Stimulated activated memory B cell treated with anti-CD40 and anti-IgM and Interleukin-4, amounts not matched to agents 10 μg/mL and 1 μg/mL and 100 μg/mL, for 72 hours (primary cell): ENCODE data around the gene NCOA1.

ENCODE experiments used
- ATAC-seq: fragments of 150-1000 bp; cut with Tn5 transposase; 2 replicates; pipeline ENCODE4 v1.10.0; 2021
- H3K27ac Mint-ChIP-seq: one replicate; pipeline ENCODE4 v1.8.0; 2022; ENCODE audit warnings: mild to moderate bottlenecking, mixed read lengths
- H3K27me3 Mint-ChIP-seq: one replicate; pipeline ENCODE4 v1.8.0; 2022; ENCODE audit warnings: mixed read lengths
- H3K36me3 Mint-ChIP-seq: one replicate; pipeline ENCODE4 v1.8.0; 2022; ENCODE audit warnings: mixed read lengths
- H3K4me1 Mint-ChIP-seq: one replicate; pipeline ENCODE4 v1.8.0; 2022; ENCODE audit warnings: mixed read lengths
- H3K4me3 Mint-ChIP-seq: one replicate; pipeline ENCODE4 v1.8.0; 2022; ENCODE audit warnings: mild to moderate bottlenecking, moderate library complexity, mixed read lengths
- H3K9me3 Mint-ChIP-seq: one replicate; pipeline ENCODE4 v1.8.0; 2022; ENCODE audit warnings: mixed read lengths

The NCOA1 gene

GRCh38 chr2:24710806-24711205 lies 219.8 kb downstream of the NCOA1 start:
- Mint-ChIP-seq H3K27me3 (no peaks in the 10 kb centered on the region), H3K27ac (no peak overlapping the region), H3K36me3 (peaks cover 67% of the 10 kb centered on the region), H3K4me3 (no peak overlapping the region), H3K9me3 (no peaks in the 10 kb centered on the region), H3K4me1 (no peaks in the 10 kb centered on the region)
- no peak for ATAC-seq

- peaks cover 70% of the 10 kb centered on the region for H3K36me3 Mint-ChIP-seq
Measured at GRCh38 chr2:24711865-24712264, 220.8 kb downstream of the NCOA1 start.

GRCh38 chr2:24712296-24712695 lies 221.2 kb downstream of the NCOA1 start:
- Mint-ChIP-seq H3K27me3 (no peaks in the 10 kb centered on the region), H3K9me3 (no peaks in the 10 kb centered on the region), H3K4me1 (no peaks in the 10 kb centered on the region), H3K36me3 (peaks cover 70% of the 10 kb centered on the region), H3K4me3 (no peak overlapping the region), H3K27ac (no peak overlapping the region)
- no peak for ATAC-seq

More at GRCh38 chr2:24711865-24712264, 220.8 kb downstream of the NCOA1 start:
- H3K27ac Mint-ChIP-seq, result no peak overlapping the region
- H3K4me3 Mint-ChIP-seq, result no peak overlapping the region
- ATAC-seq, result no peak
- H3K4me1 Mint-ChIP-seq, result no peaks in the 10 kb centered on the region
- no peaks in the 10 kb centered on the region for H3K9me3 Mint-ChIP-seq
- H3K27me3 Mint-ChIP-seq, result no peaks in the 10 kb centered on the region

GRCh38 chr2:24717263-24717951 lies 226.4 kb downstream of the NCOA1 start:
- H3K36me3 Mint-ChIP-seq, result peaks cover 61% of the 10 kb centered on the region
- H3K27me3 Mint-ChIP-seq, result no peaks in the 10 kb centered on the region

GRCh38 chr2:24720310-24720709 lies 229.3 kb downstream of the NCOA1 start:
- no peaks in the 10 kb centered on the region for H3K9me3 Mint-ChIP-seq
- peak overlapping the region; percentile 1 for H3K27ac Mint-ChIP-seq
- H3K4me3 Mint-ChIP-seq, result no peak overlapping the region
- ATAC-seq, result peak; percentile 75
- peaks cover 32% of the 10 kb centered on the region for H3K4me1 Mint-ChIP-seq
- H3K36me3 Mint-ChIP-seq, result peaks cover 35% of the 10 kb centered on the region
- no peaks in the 10 kb centered on the region for H3K27me3 Mint-ChIP-seq

More at GRCh38 chr2:24717263-24717951, 226.4 kb downstream of the NCOA1 start:
- Mint-ChIP-seq H3K27ac (no peak overlapping the region), H3K4me1 (peaks cover 32% of the 10 kb centered on the region), H3K9me3 (no peaks in the 10 kb centered on the region), H3K4me3 (no peak overlapping the region)
- ATAC-seq, result no peak

GRCh38 chr2:24721470-24721869 lies 230.4 kb downstream of the NCOA1 start:
- H3K27me3 Mint-ChIP-seq, result no peaks in the 10 kb centered on the region
- H3K4me3 Mint-ChIP-seq, result no peak overlapping the region
- peak overlapping the region; percentile 3 for H3K27ac Mint-ChIP-seq
- peaks cover 30% of the 10 kb centered on the region for H3K36me3 Mint-ChIP-seq
- H3K9me3 Mint-ChIP-seq, result no peaks in the 10 kb centered on the region
- ATAC-seq, result no peak
- peaks cover 32% of the 10 kb centered on the region for H3K4me1 Mint-ChIP-seq

- Mint-ChIP-seq H3K4me3 (no peak overlapping the region), H3K27me3 (no peaks in the 10 kb centered on the region), H3K9me3 (no peaks in the 10 kb centered on the region), H3K27ac (peak overlapping the region; percentile 3), H3K36me3 (peaks cover 22% of the 10 kb centered on the region), H3K4me1 (peaks cover 32% of the 10 kb centered on the region)
- no peak for ATAC-seq
Measured at GRCh38 chr2:24722141-24722790, 231.2 kb downstream of the NCOA1 start.

GRCh38 chr2:24723191-24723590 lies 232.1 kb downstream of the NCOA1 start:
- H3K4me1 Mint-ChIP-seq, result peaks cover 32% of the 10 kb centered on the region
- no peaks in the 10 kb centered on the region for H3K9me3 Mint-ChIP-seq
- no peaks in the 10 kb centered on the region for H3K27me3 Mint-ChIP-seq
- no peak overlapping the region for H3K4me3 Mint-ChIP-seq
- no peak for ATAC-seq
- H3K27ac Mint-ChIP-seq, result no peak overlapping the region
- peaks cover 13% of the 10 kb centered on the region for H3K36me3 Mint-ChIP-seq

GRCh38 chr2:24723665-24724064 lies 232.6 kb downstream of the NCOA1 start:
- no peak overlapping the region for H3K4me3 Mint-ChIP-seq
- H3K27ac Mint-ChIP-seq, result no peak overlapping the region
- H3K4me1 Mint-ChIP-seq, result peaks cover 32% of the 10 kb centered on the region
- no peaks in the 10 kb centered on the region for H3K27me3 Mint-ChIP-seq
- no peak for ATAC-seq
- peaks cover 9% of the 10 kb centered on the region for H3K36me3 Mint-ChIP-seq
- no peaks in the 10 kb centered on the region for H3K9me3 Mint-ChIP-seq

GRCh38 chr2:24724111-24724775 lies 233.2 kb downstream of the NCOA1 start:
- no peak for ATAC-seq
- peaks cover 7% of the 10 kb centered on the region for H3K36me3 Mint-ChIP-seq
- no peaks in the 10 kb centered on the region for H3K27me3 Mint-ChIP-seq
- peaks cover 30% of the 10 kb centered on the region for H3K4me1 Mint-ChIP-seq
- H3K4me3 Mint-ChIP-seq, result no peak overlapping the region
- no peaks in the 10 kb centered on the region for H3K9me3 Mint-ChIP-seq
- H3K27ac Mint-ChIP-seq, result no peak overlapping the region

GRCh38 chr2:24725956-24726355 lies 234.9 kb downstream of the NCOA1 start:
- no peak overlapping the region for H3K4me3 Mint-ChIP-seq
- no peaks in the 10 kb centered on the region for H3K9me3 Mint-ChIP-seq
- H3K4me1 Mint-ChIP-seq, result peaks cover 13% of the 10 kb centered on the region
- H3K27me3 Mint-ChIP-seq, result no peaks in the 10 kb centered on the region
- H3K27ac Mint-ChIP-seq, result no peak overlapping the region
- ATAC-seq, result no peak
- peaks cover 16% of the 10 kb centered on the region for H3K36me3 Mint-ChIP-seq

GRCh38 chr2:24730481-24730880 lies 239.4 kb downstream of the NCOA1 start:
- ATAC-seq, result no peak

GRCh38 chr2:24731040-24731439 lies 240.0 kb downstream of the NCOA1 start:
- Mint-ChIP-seq H3K27ac (no peak overlapping the region), H3K4me3 (no peak overlapping the region), H3K27me3 (no peaks in the 10 kb centered on the region), H3K4me1 (no peaks in the 10 kb centered on the region), H3K36me3 (peaks cover 23% of the 10 kb centered on the region), H3K9me3 (no peaks in the 10 kb centered on the region)
- ATAC-seq, result no peak

More at GRCh38 chr2:24730481-24730880, 239.4 kb downstream of the NCOA1 start:
- no peaks in the 10 kb centered on the region for H3K4me1 Mint-ChIP-seq
- peaks cover 23% of the 10 kb centered on the region for H3K36me3 Mint-ChIP-seq
- no peaks in the 10 kb centered on the region for H3K9me3 Mint-ChIP-seq
- H3K27ac Mint-ChIP-seq, result no peak overlapping the region
- no peak overlapping the region for H3K4me3 Mint-ChIP-seq
- no peaks in the 10 kb centered on the region for H3K27me3 Mint-ChIP-seq

GRCh38 chr2:24731923-24732322 lies 240.9 kb downstream of the NCOA1 start:
- Mint-ChIP-seq H3K27me3 (no peaks in the 10 kb centered on the region), H3K9me3 (no peaks in the 10 kb centered on the region), H3K4me1 (no peaks in the 10 kb centered on the region), H3K36me3 (peaks cover 23% of the 10 kb centered on the region), H3K4me3 (no peak overlapping the region), H3K27ac (no peak overlapping the region)
- no peak for ATAC-seq

GRCh38 chr2:24734741-24735140 lies 243.7 kb downstream of the NCOA1 start:
- H3K27me3 Mint-ChIP-seq, result no peaks in the 10 kb centered on the region
- no peak overlapping the region for H3K27ac Mint-ChIP-seq
- peaks cover 17% of the 10 kb centered on the region for H3K36me3 Mint-ChIP-seq
- no peak for ATAC-seq
- H3K4me3 Mint-ChIP-seq, result no peak overlapping the region
- H3K9me3 Mint-ChIP-seq, result no peaks in the 10 kb centered on the region
- no peaks in the 10 kb centered on the region for H3K4me1 Mint-ChIP-seq
